SK-N-SH (cell line): Measurements from ENCODE around the gene PEPD.

Experiments
- EP300 ChIP-seq, 2 experiments: IDR thresholded peaks; 2 replicates each; pipeline versions ENCODE4 v1.4.0 to v1.6.1; 2012; ENCODE audit warnings: borderline replicate concordance in 1 of 2, low read depth in 1 of 2, low read length in 1 of 2
- EZH2phosphoT487 ChIP-seq: fragments of 200-600 bp; sonication (generic); IDR thresholded peaks from 2 replicates; pipeline ENCODE4 v1.6.1; 2017; ENCODE audit warnings: low read depth, mixed run types, mild to moderate bottlenecking, antibody characterized with exemption, moderate library complexity, borderline replicate concordance
- GABPA ChIP-seq: IDR thresholded peaks from 2 replicates; pipeline ENCODE4 v1.4.0; 2012; ENCODE audit warnings: low read depth, mild to moderate bottlenecking
- NRF1 ChIP-seq: IDR thresholded peaks from 2 replicates; pipeline ENCODE4 v1.6.1; 2012; ENCODE audit warnings: low read depth, mild to moderate bottlenecking, low read length
- POLR2AphosphoS5 ChIP-seq: IDR thresholded peaks from 2 replicates; pipeline ENCODE4 v1.6.1; 2012; ENCODE audit warnings: low read depth, low read length
- SIN3A ChIP-seq: IDR thresholded peaks from 2 replicates; pipeline ENCODE4 v1.6.1; 2012; ENCODE audit warnings: low read depth, mild to moderate bottlenecking, low read length, moderate library complexity, borderline replicate concordance
- TCF12 ChIP-seq: IDR thresholded peaks from 2 replicates; pipeline ENCODE4 v1.4.0; 2012
- TF ChIP-seq, protein P1 (sequence below): IDR thresholded peaks from 2 replicates; pipeline ENCODE4 v1.4.0; 2012; ENCODE audit warnings: low read depth, borderline replicate concordance
- TF ChIP-seq, protein P2 (sequence below): fragments of 200-600 bp; sonication (generic); IDR thresholded peaks from 2 replicates; pipeline ENCODE4 v1.6.1; 2017; ENCODE audit warnings: antibody characterized with exemption, mild to moderate bottlenecking, moderate library complexity
- TF ChIP-seq, protein P3 (sequence below): IDR thresholded peaks from 2 replicates; pipeline ENCODE4 v1.6.1; 2012; ENCODE audit warnings: mild to moderate bottlenecking, low read depth, low read length, moderate library complexity

DNA sequence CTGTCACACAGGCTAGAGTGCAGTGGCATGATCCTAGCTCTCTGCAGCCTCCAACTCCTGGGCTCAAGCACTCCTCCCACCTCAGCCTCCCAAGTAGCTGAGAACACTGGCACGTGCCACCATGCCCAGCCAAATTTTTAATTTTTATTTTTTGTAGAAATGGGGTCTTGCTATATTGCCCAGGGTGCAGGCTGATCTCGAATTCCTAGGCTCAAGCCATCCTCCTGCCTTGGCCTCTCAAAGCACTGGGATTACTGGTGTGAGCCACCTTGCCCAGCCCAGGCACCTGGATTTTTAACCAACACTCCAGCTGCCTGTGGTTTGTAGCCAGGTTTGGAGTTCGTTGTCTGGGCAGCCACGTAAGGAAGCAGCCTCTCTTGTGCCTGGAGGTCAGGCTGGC, 9.3 kb upstream of the PEPD start:
- TF ChIP-seq, protein P1, sequence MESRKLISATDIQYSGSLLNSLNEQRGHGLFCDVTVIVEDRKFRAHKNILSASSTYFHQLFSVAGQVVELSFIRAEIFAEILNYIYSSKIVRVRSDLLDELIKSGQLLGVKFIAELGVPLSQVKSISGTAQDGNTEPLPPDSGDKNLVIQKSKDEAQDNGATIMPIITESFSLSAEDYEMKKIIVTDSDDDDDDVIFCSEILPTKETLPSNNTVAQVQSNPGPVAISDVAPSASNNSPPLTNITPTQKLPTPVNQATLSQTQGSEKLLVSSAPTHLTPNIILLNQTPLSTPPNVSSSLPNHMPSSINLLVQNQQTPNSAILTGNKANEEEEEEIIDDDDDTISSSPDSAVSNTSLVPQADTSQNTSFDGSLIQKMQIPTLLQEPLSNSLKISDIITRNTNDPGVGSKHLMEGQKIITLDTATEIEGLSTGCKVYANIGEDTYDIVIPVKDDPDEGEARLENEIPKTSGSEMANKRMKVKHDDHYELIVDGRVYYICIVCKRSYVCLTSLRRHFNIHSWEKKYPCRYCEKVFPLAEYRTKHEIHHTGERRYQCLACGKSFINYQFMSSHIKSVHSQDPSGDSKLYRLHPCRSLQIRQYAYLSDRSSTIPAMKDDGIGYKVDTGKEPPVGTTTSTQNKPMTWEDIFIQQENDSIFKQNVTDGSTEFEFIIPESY: no peak
- TF ChIP-seq TCF12 (no peak), POLR2AphosphoS5 (no peak), EP300 (IDR thresholded peaks at IDR 0.05; ENCODE audit: borderline replicate concordance in 1 of 2, low read depth in 1 of 2, low read length in 1 of 2) (no peak), SIN3A (no peak), GABPA (no peak), NRF1 (no peak), EZH2phosphoT487 (no peak)
- TF ChIP-seq, protein P2, sequence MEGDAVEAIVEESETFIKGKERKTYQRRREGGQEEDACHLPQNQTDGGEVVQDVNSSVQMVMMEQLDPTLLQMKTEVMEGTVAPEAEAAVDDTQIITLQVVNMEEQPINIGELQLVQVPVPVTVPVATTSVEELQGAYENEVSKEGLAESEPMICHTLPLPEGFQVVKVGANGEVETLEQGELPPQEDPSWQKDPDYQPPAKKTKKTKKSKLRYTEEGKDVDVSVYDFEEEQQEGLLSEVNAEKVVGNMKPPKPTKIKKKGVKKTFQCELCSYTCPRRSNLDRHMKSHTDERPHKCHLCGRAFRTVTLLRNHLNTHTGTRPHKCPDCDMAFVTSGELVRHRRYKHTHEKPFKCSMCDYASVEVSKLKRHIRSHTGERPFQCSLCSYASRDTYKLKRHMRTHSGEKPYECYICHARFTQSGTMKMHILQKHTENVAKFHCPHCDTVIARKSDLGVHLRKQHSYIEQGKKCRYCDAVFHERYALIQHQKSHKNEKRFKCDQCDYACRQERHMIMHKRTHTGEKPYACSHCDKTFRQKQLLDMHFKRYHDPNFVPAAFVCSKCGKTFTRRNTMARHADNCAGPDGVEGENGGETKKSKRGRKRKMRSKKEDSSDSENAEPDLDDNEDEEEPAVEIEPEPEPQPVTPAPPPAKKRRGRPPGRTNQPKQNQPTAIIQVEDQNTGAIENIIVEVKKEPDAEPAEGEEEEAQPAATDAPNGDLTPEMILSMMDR: no peak
- TF ChIP-seq, protein P3, sequence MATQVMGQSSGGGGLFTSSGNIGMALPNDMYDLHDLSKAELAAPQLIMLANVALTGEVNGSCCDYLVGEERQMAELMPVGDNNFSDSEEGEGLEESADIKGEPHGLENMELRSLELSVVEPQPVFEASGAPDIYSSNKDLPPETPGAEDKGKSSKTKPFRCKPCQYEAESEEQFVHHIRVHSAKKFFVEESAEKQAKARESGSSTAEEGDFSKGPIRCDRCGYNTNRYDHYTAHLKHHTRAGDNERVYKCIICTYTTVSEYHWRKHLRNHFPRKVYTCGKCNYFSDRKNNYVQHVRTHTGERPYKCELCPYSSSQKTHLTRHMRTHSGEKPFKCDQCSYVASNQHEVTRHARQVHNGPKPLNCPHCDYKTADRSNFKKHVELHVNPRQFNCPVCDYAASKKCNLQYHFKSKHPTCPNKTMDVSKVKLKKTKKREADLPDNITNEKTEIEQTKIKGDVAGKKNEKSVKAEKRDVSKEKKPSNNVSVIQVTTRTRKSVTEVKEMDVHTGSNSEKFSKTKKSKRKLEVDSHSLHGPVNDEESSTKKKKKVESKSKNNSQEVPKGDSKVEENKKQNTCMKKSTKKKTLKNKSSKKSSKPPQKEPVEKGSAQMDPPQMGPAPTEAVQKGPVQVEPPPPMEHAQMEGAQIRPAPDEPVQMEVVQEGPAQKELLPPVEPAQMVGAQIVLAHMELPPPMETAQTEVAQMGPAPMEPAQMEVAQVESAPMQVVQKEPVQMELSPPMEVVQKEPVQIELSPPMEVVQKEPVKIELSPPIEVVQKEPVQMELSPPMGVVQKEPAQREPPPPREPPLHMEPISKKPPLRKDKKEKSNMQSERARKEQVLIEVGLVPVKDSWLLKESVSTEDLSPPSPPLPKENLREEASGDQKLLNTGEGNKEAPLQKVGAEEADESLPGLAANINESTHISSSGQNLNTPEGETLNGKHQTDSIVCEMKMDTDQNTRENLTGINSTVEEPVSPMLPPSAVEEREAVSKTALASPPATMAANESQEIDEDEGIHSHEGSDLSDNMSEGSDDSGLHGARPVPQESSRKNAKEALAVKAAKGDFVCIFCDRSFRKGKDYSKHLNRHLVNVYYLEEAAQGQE: no peak
